GM18526 (cell line): ENCODE measurements around the gene PPP2R2C.

ENCODE experiments used
- POLR2A ChIP-seq: IDR thresholded peaks from 3 replicates; pipeline ENCODE4 v1.6.1; 2011; ENCODE audit not compliant: insufficient read length; ENCODE audit errors: extremely low read depth

Gene PPP2R2C

DNA sequence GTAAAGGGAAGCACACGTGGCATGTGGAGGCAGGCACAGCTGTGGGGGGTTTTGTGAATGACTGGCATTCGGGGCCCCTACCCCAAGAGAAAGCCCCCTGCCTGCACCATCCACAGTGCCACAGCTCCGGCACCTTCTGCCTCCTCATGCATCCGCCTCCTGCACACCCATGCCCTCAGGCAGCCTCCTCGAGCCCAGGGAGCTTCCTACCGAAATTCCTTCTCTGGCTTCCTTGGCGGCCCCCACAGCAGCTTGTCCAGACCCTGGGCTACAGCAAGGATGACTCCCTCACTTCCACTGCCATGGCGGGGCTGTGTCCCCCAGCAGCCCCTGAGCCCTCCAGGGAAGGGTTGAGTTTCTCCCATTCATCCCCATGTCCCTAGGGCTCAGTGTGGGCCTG is 102.9 kb downstream of the PPP2R2C start:
- no peak for TF ChIP-seq POLR2A

- no peak for TF ChIP-seq POLR2A
Measured at GRCh38 chr4:6369035-6369434, 103.4 kb downstream of the PPP2R2C start.

- TF ChIP-seq POLR2A, result no peak
Measured at GRCh38 chr4:6368601-6369000, 103.8 kb downstream of the PPP2R2C start.

DNA sequence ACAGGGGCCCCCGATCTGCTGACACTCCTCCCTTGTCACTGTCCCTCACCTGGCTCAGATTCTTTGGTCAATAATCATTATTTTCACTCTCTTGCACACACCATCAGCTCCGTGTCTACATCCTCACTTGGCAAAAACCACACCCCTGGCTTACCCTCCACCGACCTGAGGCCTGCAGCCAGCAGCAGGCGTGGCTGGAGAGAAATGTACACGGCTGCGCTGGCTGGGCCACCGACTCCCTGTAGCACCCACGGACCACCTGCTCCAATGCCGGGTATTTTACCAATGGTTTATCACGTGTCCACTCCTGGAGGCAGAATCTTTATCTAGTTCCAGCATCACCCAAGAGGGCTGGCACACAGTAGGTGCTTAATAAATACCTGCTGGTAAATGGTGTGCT is 104.3 kb downstream of the PPP2R2C start:
- no peak for TF ChIP-seq POLR2A

- TF ChIP-seq POLR2A, result no peak
Measured at GRCh38 chr4:6367371-6367851, 105.0 kb downstream of the PPP2R2C start.

- TF ChIP-seq POLR2A, result no peak
Measured at GRCh38 chr4:6366581-6366980, 105.8 kb downstream of the PPP2R2C start.

DNA sequence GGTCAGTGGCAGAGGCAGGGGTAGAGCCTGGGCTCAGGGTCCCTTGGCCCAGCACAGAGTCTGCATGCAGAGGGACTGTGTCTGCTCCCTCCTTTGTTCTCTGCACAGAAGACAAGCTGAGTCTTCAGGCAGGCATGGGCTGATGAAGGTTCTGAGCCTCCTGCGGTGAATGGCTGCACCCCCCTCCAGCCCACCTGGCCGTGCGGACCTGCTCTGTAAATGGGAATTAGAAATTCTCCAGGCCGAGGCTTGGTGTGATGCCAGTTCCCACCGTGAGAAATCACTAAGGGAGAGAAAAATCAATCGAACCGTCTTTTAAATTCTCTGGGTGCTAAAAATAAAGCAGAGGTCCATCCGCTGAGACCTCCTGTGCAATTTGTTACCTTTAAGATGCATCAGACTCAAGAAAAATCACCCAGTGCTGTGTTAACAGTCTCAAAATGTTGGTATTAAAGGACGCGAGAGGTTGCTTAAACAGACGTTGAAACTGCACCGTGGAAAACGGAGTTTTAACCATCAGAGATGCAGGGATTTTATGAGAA is 106.8 kb downstream of the PPP2R2C start:
- TF ChIP-seq POLR2A, result no peak

GRCh38 chr4:6364581-6364980 is 107.8 kb downstream of the PPP2R2C start:
- no peak for TF ChIP-seq POLR2A

- no peak for TF ChIP-seq POLR2A
Measured at GRCh38 chr4:6364146-6364545, 108.3 kb downstream of the PPP2R2C start.

- no peak for TF ChIP-seq POLR2A
Measured at GRCh38 chr4:6362896-6363295, 109.5 kb downstream of the PPP2R2C start.

GRCh38 chr4:6362243-6362885 is 110.0 kb downstream of the PPP2R2C start:
- TF ChIP-seq POLR2A, result no peak

GRCh38 chr4:6361076-6361784 is 111.2 kb downstream of the PPP2R2C start:
- TF ChIP-seq POLR2A, result no peak

GRCh38 chr4:6360385-6360784 is 112.0 kb downstream of the PPP2R2C start:
- no peak for TF ChIP-seq POLR2A

GRCh38 chr4:6359536-6360308 is 112.7 kb downstream of the PPP2R2C start:
- no peak for TF ChIP-seq POLR2A

DNA sequence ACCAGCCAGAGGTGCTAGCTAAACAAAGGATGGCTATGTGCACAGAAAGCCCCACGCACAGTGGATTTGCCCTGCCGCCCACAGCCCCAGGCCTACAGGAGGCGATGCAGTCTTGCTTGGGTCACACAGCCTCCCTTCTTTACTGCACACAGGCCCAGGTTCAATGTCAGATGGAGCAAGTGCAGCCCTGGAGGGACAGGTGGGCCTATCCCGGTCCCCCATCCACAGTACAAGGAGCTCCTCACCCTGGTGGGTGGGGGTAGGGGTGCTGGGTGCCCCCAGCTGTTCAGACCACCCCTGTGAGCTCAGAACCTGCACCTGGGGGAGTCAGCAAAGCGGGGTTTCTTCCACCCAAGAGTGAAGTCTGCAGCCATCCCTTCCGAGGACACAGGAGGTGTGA is 114.9 kb downstream of the PPP2R2C start:
- TF ChIP-seq POLR2A, result no peak
